Small intestine (tissue), 7 donors: ENCODE results near the gene UQCR11. TPM values are rescaled to one million over a fixed set of nuclear protein-coding genes. Genes with fewer than 3 reads are reported as not detected.

Source experiments
- DNase-seq, 2 donors: peaks; one replicate each; pipeline versions ENCODE4 v3.0.0 to v3.0.0-alpha.2; 2013
- FAIRE-seq: peaks from 2 replicates; lab custom pipeline; 2012; peaks lifted over from hg19 to GRCh38; lab: Jason Lieb, UNC
- H3K27ac ChIP-seq, 3 donors: one replicate each; pipeline ENCODE4 v1.5.1; 2013; ENCODE audit warnings: low read length in 2 of 3, mild to moderate bottlenecking in 2 of 3, control low read depth in 1 of 3, inconsistent platforms in 1 of 3, low read depth in 1 of 3, moderate library complexity in 1 of 3
- H3K27me3 ChIP-seq, 3 donors: one replicate each; pipeline ENCODE4 v1.6.1; 2013; ENCODE audit warnings: low read length in 3 of 3, inconsistent platforms in 1 of 3; ENCODE audit not compliant: control insufficient read depth in 3 of 3, insufficient read depth in 3 of 3
- H3K36me3 ChIP-seq, 3 donors: one replicate each; pipeline ENCODE4 v1.6.1; 2013; ENCODE audit warnings: low read length in 3 of 3, inconsistent platforms in 1 of 3, low read depth in 1 of 3, mild to moderate bottlenecking in 1 of 3, moderate library complexity in 1 of 3; ENCODE audit not compliant: control insufficient read depth in 3 of 3, insufficient read depth in 2 of 3
- H3K4me1 ChIP-seq, 3 donors: one replicate each; pipeline ENCODE4 v1.6.1; 2013; ENCODE audit warnings: low read length in 2 of 3, inconsistent platforms in 1 of 3, low read depth in 1 of 3, mild to moderate bottlenecking in 1 of 3, moderate library complexity in 1 of 3; ENCODE audit not compliant: control insufficient read depth in 3 of 3, insufficient read depth in 2 of 3
- H3K4me3 ChIP-seq, 3 donors: one replicate each; pipeline ENCODE4 v1.5.1; 2013; ENCODE audit warnings: low read length in 3 of 3, control low read depth in 1 of 3, inconsistent platforms in 1 of 3, low read depth in 1 of 3, mild to moderate bottlenecking in 1 of 3, moderate library complexity in 1 of 3
- H3K9me3 ChIP-seq, 2 donors: one replicate each; pipeline ENCODE4 v1.6.1; 2013; ENCODE audit warnings: low read depth in 1 of 2, low read length in 1 of 2; ENCODE audit not compliant: control insufficient read depth in 2 of 2, insufficient read depth in 1 of 2
- WGBS, 3 donors: extraction: QIAGEN DNeasy Blood & Tissue Kit; methylation state at CpG; one replicate each; pipeline ENCODE4 v1.1.7; 2013; 5-methylcytosine and 5-hydroxymethylcytosine counted together
- polyA plus RNA-seq, 4 donors: library from polyadenylated mRNA; stranded (reverse) in 3 of 4; unstranded in 1 of 4; fragments of 200-250 nt in 3 of 4; fragments of 120-200 nt in 1 of 4; gene quantifications; one replicate each; pipeline versions ENCODE4 v1.2.1 to v1.2.3, GENCODE V29; 2013
- donor health status: healthy with polysubstance abuse.
- donor health status: control.
- donor health status: control.
- donor health status: Bipolar disorder and iron deficiency.
- donor health status: healthy.

The UQCR11 gene
- polyA plus RNA-seq, 4 donors = 115 to 283 (median 212) TPM

DNA sequence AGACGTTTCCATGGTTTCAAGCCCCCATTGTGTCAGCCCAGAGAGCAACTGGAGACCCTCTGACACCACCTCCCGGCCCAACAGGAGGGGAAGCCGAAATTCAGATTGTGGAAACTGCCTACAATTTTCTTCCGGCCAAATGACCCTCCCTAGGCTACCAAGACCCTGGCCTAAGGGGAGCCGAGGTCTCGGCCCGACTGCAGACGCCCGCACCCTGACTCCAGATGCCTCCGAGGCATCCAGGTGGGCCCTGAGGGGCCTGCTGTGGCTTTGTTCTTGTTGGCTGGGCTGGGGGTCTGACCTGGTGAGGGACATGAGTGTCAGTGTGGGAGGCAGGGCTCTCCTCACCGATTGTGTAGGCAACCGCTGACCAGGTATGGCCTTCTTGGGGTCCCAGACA lies 46.7 kb downstream of the UQCR11 start:
- Histone ChIP-seq H3K27me3 (no peaks in the 10 kb centered on the region), H3K36me3 (peaks cover 0 to 58% (median 3%) of the 10 kb centered on the region in 3 donors), H3K4me1 (no peaks in the 10 kb centered on the region), H3K27ac (no peak overlapping the region), H3K9me3 (no peaks in the 10 kb centered on the region), H3K4me3 (no peak overlapping the region)
- no peak for DNase-seq
- WGBS, 3 donors = 89 to 93% (median 89%) methylated on average over 12 of the region's 12 CpGs
- no peak for FAIRE-seq

DNA sequence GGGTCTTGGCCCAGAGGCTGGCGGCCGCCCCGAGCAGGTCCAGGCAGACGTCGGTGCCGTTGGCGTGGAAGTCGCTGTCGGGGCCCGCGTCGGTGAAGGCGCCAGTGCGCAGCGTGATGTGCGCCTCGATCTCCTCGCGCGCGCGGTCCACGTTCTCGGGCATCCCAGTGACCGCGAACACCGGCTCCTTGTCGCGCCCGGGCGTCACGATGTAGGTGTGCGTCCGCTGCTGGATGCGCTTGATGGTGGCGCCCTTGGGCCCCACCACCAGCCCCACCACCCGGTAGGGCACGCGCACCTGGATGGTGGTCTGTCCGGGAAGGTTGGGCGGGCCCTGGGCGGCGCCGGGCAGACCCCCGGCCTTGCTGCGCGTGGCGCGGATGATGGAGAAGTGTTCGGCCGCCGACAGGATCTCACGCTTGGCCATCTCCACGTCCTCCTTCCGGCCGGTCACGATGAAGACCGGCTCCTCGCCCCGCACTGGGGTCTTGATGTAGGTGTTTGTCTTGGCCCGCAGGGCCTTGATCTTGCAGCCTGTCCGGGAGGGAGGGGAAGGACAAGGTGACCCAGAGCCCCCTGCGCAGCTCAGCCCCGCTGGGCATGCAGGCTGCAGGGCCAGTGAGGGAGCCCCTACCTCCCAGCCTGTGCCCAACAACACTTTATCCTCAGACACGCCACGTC lies 48.7 kb downstream of the UQCR11 start:
- WGBS, 3 donors = 97 to 98% (median 98%) methylated on average over 54 to 66 of the region's 66 CpGs
- Histone ChIP-seq H3K4me3 (no peak overlapping the region), H3K27me3 (no peaks in the 10 kb centered on the region), H3K9me3 (no peaks in the 10 kb centered on the region), H3K4me1 (no peaks in the 10 kb centered on the region), H3K27ac (no peak overlapping the region), H3K36me3 (peaks cover 0 to 45% (median 3%) of the 10 kb centered on the region in 3 donors)
- FAIRE-seq (no peak), DNase-seq (no peak)

DNA sequence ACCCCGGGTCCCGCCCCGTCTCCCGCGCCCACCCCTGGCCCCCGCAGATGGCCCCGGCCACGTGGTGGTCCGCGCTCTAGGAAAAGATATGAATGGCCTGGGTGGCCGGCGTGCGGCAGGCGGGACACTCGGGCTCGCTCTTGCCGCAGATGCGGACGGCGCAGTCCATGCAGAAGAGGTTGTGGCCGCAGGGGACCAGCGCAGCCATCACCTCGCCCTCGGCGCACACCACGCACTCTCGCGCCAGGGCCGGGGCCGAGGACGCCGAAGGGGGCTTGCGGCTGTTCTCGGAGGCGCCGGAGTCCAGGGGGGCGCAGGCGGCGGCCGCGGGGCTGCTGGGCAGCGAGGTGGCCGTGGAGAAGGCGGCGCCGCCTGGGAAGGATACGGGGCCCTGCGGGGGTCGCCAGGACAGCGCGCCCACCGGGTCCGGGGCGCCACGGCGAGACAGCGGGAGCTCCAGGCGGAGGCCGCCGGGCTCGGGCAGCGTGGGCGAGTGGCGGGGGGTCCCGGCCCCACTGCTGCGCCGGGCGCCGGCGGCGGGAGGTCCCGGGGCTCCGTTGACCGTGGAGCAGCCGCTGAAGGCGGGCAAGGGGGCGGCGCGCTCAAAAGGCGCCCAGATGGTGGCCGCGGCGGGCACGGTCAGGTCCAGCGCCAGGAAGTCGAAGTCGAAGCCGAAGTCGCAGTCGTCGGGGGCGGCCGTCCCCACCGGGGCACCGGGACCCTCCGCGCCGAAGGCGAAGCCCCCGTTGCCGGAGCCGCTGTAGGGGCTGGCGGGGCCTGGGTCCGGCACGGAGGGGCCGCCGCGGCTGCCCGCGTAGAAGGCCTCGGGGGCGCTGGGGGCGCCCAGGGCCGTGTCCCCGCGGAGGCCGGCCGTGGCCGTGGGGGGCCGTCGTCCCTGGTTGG lies 49.5 kb downstream of the UQCR11 start:
- H3K4me3 ChIP-seq = no peak overlapping the region
- FAIRE-seq = no peak

DNA sequence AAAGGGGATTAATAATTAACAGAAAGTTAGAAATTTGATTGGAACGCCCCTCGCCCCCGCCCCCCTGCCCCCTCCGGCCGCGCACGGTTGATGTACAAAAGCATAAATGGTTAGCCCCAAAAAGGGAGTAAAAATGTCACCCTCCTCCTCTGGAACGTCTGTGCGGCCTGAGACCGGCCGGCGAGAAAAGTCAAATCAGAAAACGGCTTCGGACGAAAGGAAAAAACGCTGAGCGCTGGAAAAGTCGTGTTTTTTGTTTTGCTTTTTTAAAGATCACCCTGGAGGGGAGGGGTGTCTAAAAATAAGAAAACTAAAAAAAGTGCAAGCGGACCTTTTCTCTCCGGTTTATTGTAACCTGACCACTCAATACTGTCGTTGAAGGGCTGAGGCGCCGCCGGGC lies 50.3 kb downstream of the UQCR11 start:
- 89 to 91% (median 91%) methylated on average over 24 of the region's 24 CpGs for WGBS, 3 donors
- DNase-seq = no peak
- no peak for FAIRE-seq
- Histone ChIP-seq H3K27ac (no peak overlapping the region), H3K36me3 (peaks cover 0 to 29% (median 3%) of the 10 kb centered on the region in 3 donors), H3K4me1 (no peaks in the 10 kb centered on the region), H3K4me3 (no peak overlapping the region), H3K9me3 (no peaks in the 10 kb centered on the region), H3K27me3 (no peaks in the 10 kb centered on the region)

More for the DNA sequence above, 49.5 kb downstream of the UQCR11 start:
- no peak for DNase-seq
- no peaks in the 10 kb centered on the region for H3K27me3 ChIP-seq
- H3K36me3 ChIP-seq = peaks cover 0 to 37% (median 3%) of the 10 kb centered on the region in 3 donors
- WGBS, 3 donors = 96 to 98% (median 98%) methylated on average over 71 to 121 of the region's 121 CpGs
- H3K27ac ChIP-seq = no peak overlapping the region
- no peaks in the 10 kb centered on the region for H3K4me1 ChIP-seq
- H3K9me3 ChIP-seq = no peaks in the 10 kb centered on the region

DNA sequence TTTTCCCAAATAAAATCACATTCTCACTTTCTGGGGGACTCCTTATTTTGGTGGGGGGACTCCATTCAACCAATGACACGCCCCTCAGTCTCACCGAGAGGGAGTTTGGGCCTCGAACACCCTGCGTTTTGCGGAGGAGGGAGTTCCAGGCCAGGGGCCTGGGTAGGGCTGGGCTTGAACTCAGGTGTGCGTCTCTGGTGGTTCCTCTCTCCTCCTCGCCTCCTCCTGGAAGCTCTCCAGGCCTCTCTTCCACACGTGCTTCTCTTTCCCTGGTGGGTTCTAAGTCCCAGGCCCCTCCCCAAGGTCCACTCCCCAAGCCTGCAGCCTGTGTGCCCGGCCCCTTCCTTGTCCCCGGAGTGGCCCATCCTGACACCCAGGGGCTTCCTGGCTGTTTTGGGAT lies 51.8 kb downstream of the UQCR11 start:
- no peaks in the 10 kb centered on the region for H3K4me1 ChIP-seq
- no peaks in the 10 kb centered on the region for H3K9me3 ChIP-seq
- peaks cover 0 to 20% (median 3%) of the 10 kb centered on the region in 3 donors for H3K36me3 ChIP-seq
- DNase-seq = no peak
- H3K27me3 ChIP-seq = no peaks in the 10 kb centered on the region
- FAIRE-seq = no peak
- WGBS, 3 donors = 74 to 84% (median 83%) methylated on average over 9 to 10 of the region's 10 CpGs
- no peak overlapping the region for H3K27ac ChIP-seq
- H3K4me3 ChIP-seq = no peak overlapping the region

DNA sequence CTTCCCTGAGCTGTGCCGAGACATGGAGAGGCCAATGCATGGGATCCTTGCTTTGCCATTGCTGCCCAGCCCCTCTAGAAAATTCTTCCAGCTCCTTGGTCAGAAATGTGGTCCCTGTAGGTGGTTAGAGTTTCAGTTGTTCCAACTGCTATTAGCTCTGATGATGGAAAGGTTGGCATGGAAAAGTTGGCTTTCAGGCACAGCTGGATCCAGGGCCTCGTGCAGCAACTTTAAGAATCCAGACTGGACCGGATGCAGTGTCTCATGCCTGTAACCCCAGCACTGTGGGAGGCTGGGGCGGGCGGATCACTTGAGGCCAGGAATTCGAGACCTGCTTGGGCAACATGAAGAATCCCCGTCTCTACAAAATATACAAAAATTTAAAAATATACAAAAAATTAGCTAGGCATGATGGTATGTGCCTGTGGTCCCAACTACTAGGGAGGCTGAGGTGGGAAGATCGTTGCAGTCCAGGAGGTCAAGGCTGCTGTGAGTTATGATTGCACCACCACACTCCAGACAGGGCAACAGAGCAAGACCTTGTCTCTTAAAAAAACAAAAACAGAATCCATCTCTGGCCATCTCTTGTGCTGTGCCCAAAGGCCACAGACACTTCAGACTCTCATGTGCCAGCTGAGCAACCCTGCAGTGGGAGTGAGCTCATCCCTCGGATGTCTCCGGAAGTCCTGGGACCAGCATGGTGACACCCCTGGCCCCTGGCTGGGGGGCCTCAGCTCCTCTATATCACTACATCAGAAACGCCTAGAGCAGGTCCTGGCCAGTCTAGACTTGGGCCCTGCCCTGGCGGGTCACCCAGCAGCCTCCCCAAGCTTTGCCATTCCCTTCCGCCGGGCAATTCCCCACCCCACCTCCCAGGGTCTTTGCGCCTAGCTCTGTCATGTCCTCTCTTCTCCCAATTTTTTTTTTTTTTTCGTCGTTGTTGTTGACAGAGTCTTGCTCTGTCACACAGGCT lies 53.9 kb downstream of the UQCR11 start:
- no peak for FAIRE-seq
- WGBS, 3 donors = 81% methylated on average over 17 of the region's 17 CpGs

DNA sequence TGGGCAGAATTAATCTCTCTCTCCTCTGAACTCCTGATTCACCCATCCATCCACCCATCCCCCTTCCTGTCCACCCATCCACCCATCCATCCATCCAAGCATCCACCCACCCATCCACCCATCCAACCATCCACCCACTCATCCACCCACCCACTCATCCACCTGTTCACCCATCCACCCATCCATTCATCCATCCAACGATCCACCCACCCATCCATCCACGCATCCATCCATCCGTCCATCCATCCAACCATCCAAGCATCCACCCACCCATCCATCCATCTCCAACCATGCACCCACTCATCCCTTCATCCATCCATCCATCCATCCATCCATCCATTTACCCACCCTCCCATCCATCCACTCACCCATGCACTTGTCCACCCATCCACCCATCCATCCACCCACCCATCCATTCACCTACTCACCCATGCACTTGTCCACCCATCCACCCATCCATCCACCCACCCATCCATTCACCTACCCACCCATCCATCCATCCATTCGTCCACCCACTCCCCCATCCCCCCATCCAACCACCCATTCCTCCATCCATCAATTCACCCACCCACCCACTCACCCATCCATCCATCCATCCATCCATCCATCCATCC lies 55.8 kb downstream of the UQCR11 start:
- FAIRE-seq = no peak
- H3K9me3 ChIP-seq = no peaks in the 10 kb centered on the region
- H3K27ac ChIP-seq = no peak overlapping the region
- WGBS, 3 donors = 78 to 86% (median 81%) methylated on average over 4 of the region's 4 CpGs
- H3K36me3 ChIP-seq = peaks cover 0 to 5% (median 0%) of the 10 kb centered on the region in 3 donors
- no peak for DNase-seq
- H3K4me1 ChIP-seq = no peaks in the 10 kb centered on the region
- peaks cover 0 to 17% (median 4%) of the 10 kb centered on the region in 3 donors for H3K27me3 ChIP-seq
- H3K4me3 ChIP-seq = no peak overlapping the region

More for the DNA sequence above, 53.9 kb downstream of the UQCR11 start:
- Histone ChIP-seq H3K27ac (no peak overlapping the region), H3K9me3 (no peaks in the 10 kb centered on the region), H3K4me1 (no peaks in the 10 kb centered on the region), H3K36me3 (peaks cover 0 to 10% (median 1%) of the 10 kb centered on the region in 3 donors), H3K4me3 (no peak overlapping the region), H3K27me3 (peaks cover 0 to 3% (median 0%) of the 10 kb centered on the region in 3 donors)
- DNase-seq = no peak
